ENCODE results near the gene MIB1. TPM values are rescaled to one million over a fixed set of nuclear protein-coding genes. Genes with fewer than 3 reads are reported as not detected.
A peak's percentile ranks its signal among the peaks of the same experiment; 100 is the strongest.

The MIB1 gene
- total and polyA plus RNA-seq, 9 of the 15 experiments (the other 6 are each of a cell fraction or from before 2014, with no cell fraction given) = 7.2 to 43.8 (median 23.2) TPM

GRCh38 chr18:21912339-21913239 lies 172.0 kb downstream of the MIB1 start:
- H3K9ac ChIP-seq (ENCODE audit: insufficient read depth in 1 of 2, low read depth in 2 of 2, low read length in 2 of 2) = no peak overlapping the region
- no peaks in the 10 kb centered on the region for H3K9me1 ChIP-seq (ENCODE audit: control insufficient read depth, insufficient read depth, low read length)
- H3K79me2 ChIP-seq (ENCODE audit: control insufficient read depth, insufficient read depth, low read length) = no peaks in the 10 kb centered on the region
- FAIRE-seq (no peak), ATAC-seq (0 out of 3 replicates have a peak, but pooled peaks have one; percentile 47), DNase-seq (ENCODE audit: extremely low read depth in 1 of 4, low spot score in 3 of 4) (no peak)
- H2AFZ ChIP-seq (ENCODE audit: low read depth, low read length) = no peak overlapping the region
- WGBS (ENCODE audit: insufficient coverage, low coverage, missing lambda C conversion rate) = 0% methylated on average over 5 of the region's 5 CpGs
- intact Hi-C loops (cut with micrococcal nuclease) = loop anchor here (5.0 kb wide), 1 partner anchor 650 kb away; no protein-coding TSS in a partner anchor
- no peaks in the 10 kb centered on the region for H3K36me3 ChIP-seq (ENCODE audit: control insufficient read depth, insufficient read depth, low read length)
- H3K4me3 ChIP-seq = no peak overlapping the region
- TF ChIP-seq CTCF (IDR thresholded peaks at IDR 0.05 in 2 of 3, conservative IDR thresholded peaks at IDR 0.05 in 1 of 3; ENCODE audit: insufficient read depth in 2 of 3, low read depth in 1 of 3, low read length in 3 of 3) = peak; percentile 18 to 23 (median 21); a peak in 3 of 6 replicates
- no peak for TF ChIP-seq TEAD4 (IDR thresholded peaks at IDR 0.05; ENCODE audit: low read length)
- no peak for TF ChIP-seq TEAD4 (CRISPR knock-in tag; IDR thresholded peaks at IDR 0.05; ENCODE audit: borderline replicate concordance)
- H4K20me1 ChIP-seq (replicated peaks; ENCODE audit: control insufficient read depth, insufficient read depth, low read length) = no peaks in the 10 kb centered on the region
- H3K9me3 ChIP-seq (replicated peaks; ENCODE audit: control insufficient read depth, insufficient read depth, low read depth, low read length) = no peaks in the 10 kb centered on the region
- H3K4me2 ChIP-seq (ENCODE audit: insufficient read depth, low read length) = no peak overlapping the region
- BruUV-seq (replicated peaks) = no TSS peak
- in situ Hi-C loops (cut with MboI) = loop anchor here (25.0 kb wide), 1 partner anchor 650 kb away; no protein-coding TSS in a partner anchor
- CTCF ChIA-PET (ENCODE audit: low intra/inter-chr PET ratio) = no interaction called here
- POLR2A ChIA-PET = interaction anchor here (0.9 kb wide), 1 partner anchor 11 kb away, joined by 3 read pairs; no protein-coding TSS in a partner anchor
- no peaks in the 10 kb centered on the region for H3K4me1 ChIP-seq (replicated peaks in 1 of 2; ENCODE audit: control insufficient read depth in 2 of 2, insufficient read depth in 2 of 2, low read length in 2 of 2)
- peaks cover 5 to 11% of the 10 kb centered on the region in 2 experiments; a peak in 4 of 5 replicates for H3K27me3 ChIP-seq (ENCODE audit: control insufficient read depth in 2 of 2, insufficient read depth in 2 of 2, low read length in 2 of 2)
- no peak overlapping the region for H3K27ac ChIP-seq (ENCODE audit: extremely low read depth, low read depth, low read length)
